A549 (cell line): ENCODE measurements around the gene PPTC7. TPM values are rescaled to one million over a fixed set of nuclear protein-coding genes. Genes with fewer than 3 reads are reported as not detected.
"Not testable (repeated sequence)": the region's sequence is repeated elsewhere in the genome, so short reads cannot be mapped to it uniquely, and the experiment has no call there.

ENCODE experiments used
- ATAC-seq, 2 experiments: fragments of 200-7000 bp in 1 of 2; fragments of >200 bp in 1 of 2; cut with Nextera tagmentation in 1 of 2; cut with Tn5 transposase in 1 of 2; 3 replicates each; pipeline versions ENCODE4 v1.8.0 to v1.9.1; 2018 to 2020; ENCODE audit warnings: mild to moderate bottlenecking in 1 of 2, moderate library complexity in 1 of 2
- CTCF ChIA-PET: fragments of 300-600 bp; sonication (Branson Sonifier 250); formaldehyde crosslinking; extraction: SDS; loops from one replicate; lab custom pipeline; 2021; ENCODE audit warnings: antibody characterized with exemption, inconsistent platforms; lab: Yijun Ruan, JAX
- POLR2A ChIA-PET: fragments of 350-600 bp; formaldehyde crosslinking; extraction: SDS; loops from one replicate; lab custom pipeline; 2021; ENCODE audit warnings: antibody characterized with exemption, inconsistent platforms; lab: Yijun Ruan, JAX
- DNase-seq, 2 experiments: peaks; one replicate each; pipeline versions ENCODE4 v3.0.0 to v3.0.0-alpha.2; 2011 to 2016; ENCODE audit warnings: low read depth in 1 of 2, low spot score in 1 of 2
- FAIRE-seq: peaks from 2 replicates; lab custom pipeline; 2011; peaks lifted over from hg19 to GRCh38; lab: Jason Lieb, UNC
- H3K27ac ChIP-seq, 2 experiments: fragments of >200 bp; sonication (Bioruptor Twin); formaldehyde crosslinking; 3 replicates each; pipeline ENCODE4 v1.5.1; 2016 to 2017
- H3K4me1 ChIP-seq: fragments of >200 bp; sonication (Bioruptor Twin); formaldehyde crosslinking; 3 replicates; pipeline ENCODE4 v1.6.1; 2016
- H3K4me2 ChIP-seq: fragments of >200 bp; sonication (Bioruptor Twin); formaldehyde crosslinking; 3 replicates; pipeline ENCODE4 v1.6.1; 2016
- H3K4me3 ChIP-seq: fragments of >200 bp; sonication (Bioruptor Twin); formaldehyde crosslinking; 3 replicates; pipeline ENCODE4 v1.5.1; 2016
- H3K9me3 ChIP-seq: fragments of >200 bp; sonication (Bioruptor Twin); formaldehyde crosslinking; 3 replicates; pipeline ENCODE4 v1.6.1; 2016
- CHD4 ChIP-seq: fragments of 200-600 bp; sonication (generic); IDR thresholded peaks from 2 replicates; pipeline ENCODE4 v1.6.1; 2016; ENCODE audit warnings: antibody characterized with exemption, mild to moderate bottlenecking, borderline replicate concordance
- FOSL2 ChIP-seq, 2 experiments: fragments of 450-650 bp in 1 of 2; fragments of >200 bp in 1 of 2; sonication (Bioruptor Twin) in 1 of 2; formaldehyde crosslinking; IDR thresholded peaks; 2 replicates each; pipeline versions ENCODE4 v1.5.0 to v1.6.1; 2016 to 2020; ENCODE audit warnings: mild to moderate bottlenecking in 1 of 2, moderate library complexity in 1 of 2
- GATA3 ChIP-seq: IDR thresholded peaks from 2 replicates; pipeline ENCODE4 v1.6.1; 2012; ENCODE audit warnings: borderline replicate concordance
- HDAC2 ChIP-seq: fragments of 200-600 bp; sonication (generic); IDR thresholded peaks from 2 replicates; pipeline ENCODE4 v1.6.1; 2016
- HEYL ChIP-seq: fragments of 250-450 bp; sonication (Bioruptor Pico); IDR thresholded peaks from 2 replicates; pipeline ENCODE4 v1.8.0; 2021; ENCODE audit warnings: mild to moderate bottlenecking, moderate library complexity
- HOXB13 ChIP-seq: fragments of 250-450 bp; sonication (Bioruptor Pico); IDR thresholded peaks from 2 replicates; pipeline ENCODE4 v1.5.0; 2020; ENCODE audit warnings: low read depth, mild to moderate bottlenecking, moderate library complexity
- HOXB5 ChIP-seq: fragments of 250-450 bp; sonication (Bioruptor Pico); IDR thresholded peaks from 2 replicates; pipeline ENCODE4 v1.5.0; 2020; ENCODE audit warnings: mild to moderate bottlenecking, moderate library complexity
- KDM5A ChIP-seq: fragments of 200-600 bp; sonication (generic); IDR thresholded peaks from 2 replicates; pipeline ENCODE4 v1.6.1; 2016; ENCODE audit warnings: antibody characterized with exemption, mild to moderate bottlenecking
- NFE2L2 ChIP-seq: fragments of 150-350 bp; conservative IDR thresholded peaks from 2 replicates; pipeline ENCODE4 v1.6.1; 2014; ENCODE audit warnings: low read length
- PHF8 ChIP-seq: fragments of 200-600 bp; sonication (generic); IDR thresholded peaks from 2 replicates; pipeline ENCODE4 v1.6.1; 2016; ENCODE audit warnings: low read depth, mild to moderate bottlenecking, antibody characterized with exemption, moderate library complexity, borderline replicate concordance
- RARB ChIP-seq: fragments of 250-450 bp; sonication (Bioruptor Pico); IDR thresholded peaks from 2 replicates; pipeline ENCODE4 v1.8.0; 2021; ENCODE audit warnings: mild to moderate bottlenecking, moderate library complexity
- RNF2 ChIP-seq: fragments of 200-600 bp; sonication (generic); IDR thresholded peaks from 2 replicates; pipeline ENCODE4 v1.6.1; 2016; ENCODE audit warnings: low read depth, mild to moderate bottlenecking, antibody characterized with exemption, moderate library complexity, borderline replicate concordance
- SMC3 ChIP-seq: fragments of >200 bp; sonication (Bioruptor Twin); formaldehyde crosslinking; IDR thresholded peaks from 3 replicates; pipeline ENCODE4 v1.6.1; 2018; ENCODE audit warnings: inconsistent platforms
- SREBF2 ChIP-seq: fragments of 450-650 bp; IDR thresholded peaks from 2 replicates; pipeline ENCODE4 v1.6.1; 2014; ENCODE audit warnings: mild to moderate bottlenecking, moderate library complexity
- ZNF302 ChIP-seq: fragments of 250-450 bp; sonication (Bioruptor Pico); IDR thresholded peaks from 2 replicates; pipeline ENCODE4 v1.9.0; 2021; ENCODE audit warnings: inconsistent platforms, mild to moderate bottlenecking, moderate library complexity
- WGBS: methylation state at CpG from one replicate; pipeline ENCODE4 v1.1.6; 2017; ENCODE audit errors: missing lambda C conversion rate; 5-methylcytosine and 5-hydroxymethylcytosine counted together
- polyA plus RNA-seq, 4 experiments: library from polyadenylated mRNA; depleted of rRNA in 3 of 4; stranded (reverse); fragments of >200 nt; fragmentation: RNase III in 1 of 4; extraction: RNeasy Plus Mini Kit Qiagen cat#74134 plus additional on column Dnase treatment in 1 of 4; gene quantifications; 2 replicates in 3 of 4; 3 replicates in 1 of 4; pipeline ENCODE4 v1.2.3, GENCODE V29; 2011 to 2017
- TF ChIP-seq, protein P1 (sequence below): fragments of 250-450 bp; sonication (Bioruptor Pico); IDR thresholded peaks from 2 replicates; pipeline ENCODE4 v1.5.0; 2020; ENCODE audit warnings: low read depth, mild to moderate bottlenecking, moderate library complexity
- TF ChIP-seq, protein P2 (sequence below): fragments of >200 bp; sonication (Bioruptor Twin); formaldehyde crosslinking; IDR thresholded peaks from 3 replicates; pipeline ENCODE4 v1.5.1; 2016
- TF ChIP-seq, protein P3 (sequence below): fragments of 450-650 bp; IDR thresholded peaks from 2 replicates; pipeline ENCODE4 v1.6.1; 2014; ENCODE audit warnings: antibody characterized with exemption
- TF ChIP-seq, protein P4 (sequence below): fragments of >200 bp; sonication (Bioruptor Twin); formaldehyde crosslinking; IDR thresholded peaks from 2 replicates; pipeline ENCODE4 v1.6.1; 2016
- TF ChIP-seq, protein P5 (sequence below): IDR thresholded peaks from 2 replicates; pipeline ENCODE4 v1.6.1; 2012

PPTC7 gene
- polyA plus RNA-seq, 2 of the 4 experiments (the other 2 are of a cell fraction) = 15.1 to 30.3 TPM

DNA sequence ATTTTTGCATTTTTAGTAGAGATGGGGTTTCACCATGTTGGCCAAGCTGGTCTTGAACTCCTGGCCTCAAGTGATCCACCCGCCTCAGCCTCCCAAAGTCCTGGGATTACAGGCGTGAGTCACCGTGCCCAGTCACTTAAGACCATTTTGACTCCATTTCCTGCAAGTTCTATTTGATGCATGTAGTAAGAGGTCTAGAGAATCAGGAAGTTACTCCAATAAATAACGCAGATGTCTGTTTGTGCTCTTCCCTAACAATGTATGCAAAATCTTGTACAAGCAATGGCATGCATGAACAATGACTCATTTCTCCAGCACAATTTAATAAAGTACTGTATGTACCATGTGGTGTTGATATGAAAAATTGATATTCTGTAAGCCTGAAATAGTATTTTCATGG, 37.9 kb downstream of the PPTC7 start:
- POLR2A ChIA-PET; FAIRE-seq; H3K9me3 ChIP-seq; H3K4me3 ChIP-seq; TF ChIP-seq FOSL2 (IDR thresholded peaks at IDR 0.05): not testable (repeated sequence)
- Histone ChIP-seq H3K27ac (peak overlapping the region; percentile 42 to 54; a peak in 1 of 6 replicates), H3K4me1 (peaks cover 24% of the 10 kb centered on the region), H3K4me2 (peak overlapping the region; percentile 36; the same call in 1 of the 3 replicates)
- TF ChIP-seq FOSL2 (CRISPR knock-in tag; IDR thresholded peaks at IDR 0.05) = peak; percentile 73
- peak in 1 of 2 experiments; percentile 85 for DNase-seq
- peak in 1 of 2 experiments; percentile 78; a peak in 3 of 6 replicates for ATAC-seq
- CTCF ChIA-PET = interaction anchor here (1.0 to 3.4 kb wide), 2 partner anchors 18 to 56 kb away, joined by 3 to 13 read pairs; no protein-coding TSS in a partner anchor
- WGBS = 58% methylated on average over 4 of the region's 4 CpGs

DNA sequence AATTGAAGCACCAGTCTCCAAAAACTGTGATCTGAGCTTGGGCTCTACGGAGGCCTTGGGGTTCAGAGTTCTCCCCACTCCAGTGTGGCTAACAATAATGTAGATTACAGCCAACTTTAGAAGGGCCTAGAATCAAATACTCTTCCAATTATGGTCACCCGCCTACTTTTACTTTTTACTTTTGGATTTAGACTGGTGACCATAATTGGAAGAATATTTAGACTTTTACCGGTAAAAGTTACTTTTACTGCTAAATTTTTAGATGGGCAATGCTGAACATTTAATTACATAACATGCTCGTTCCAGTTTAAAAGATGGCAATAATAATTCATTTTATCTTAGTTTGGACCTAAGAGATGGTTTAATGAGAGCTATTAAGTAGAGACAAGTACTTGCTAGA, 39.2 kb downstream of the PPTC7 start:
- 93% methylated on average over 4 of the region's 4 CpGs for WGBS
- H3K4me3 ChIP-seq = no peak overlapping the region
- ChIA-PET CTCF (interaction anchor here (0.6 to 3.4 kb wide), 4 partner anchors 13 to 930 kb away, joined by 3 to 13 read pairs (median 6); partner anchors contain the start of gene ARPC3), POLR2A (no interaction called here)
- no peak overlapping the region for H3K4me2 ChIP-seq
- no peaks in the 10 kb centered on the region for H3K9me3 ChIP-seq
- no peak for TF ChIP-seq SMC3
- TF ChIP-seq HDAC2 = no peak
- TF ChIP-seq RNF2 = no peak
- no peak for TF ChIP-seq GATA3
- TF ChIP-seq HOXB5 (CRISPR knock-in tag) = no peak
- no peak for TF ChIP-seq HEYL (CRISPR knock-in tag)
- TF ChIP-seq CHD4 = no peak
- TF ChIP-seq RARB = no peak
- TF ChIP-seq KDM5A = no peak
- TF ChIP-seq NFE2L2 = no peak
- no peak for TF ChIP-seq HOXB13 (CRISPR knock-in tag)
- no peak for TF ChIP-seq PHF8
- TF ChIP-seq, protein P1, sequence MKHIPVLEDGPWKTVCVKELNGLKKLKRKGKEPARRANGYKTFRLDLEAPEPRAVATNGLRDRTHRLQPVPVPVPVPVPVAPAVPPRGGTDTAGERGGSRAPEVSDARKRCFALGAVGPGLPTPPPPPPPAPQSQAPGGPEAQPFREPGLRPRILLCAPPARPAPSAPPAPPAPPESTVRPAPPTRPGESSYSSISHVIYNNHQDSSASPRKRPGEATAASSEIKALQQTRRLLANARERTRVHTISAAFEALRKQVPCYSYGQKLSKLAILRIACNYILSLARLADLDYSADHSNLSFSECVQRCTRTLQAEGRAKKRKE (CRISPR knock-in tag) = no peak
- TF ChIP-seq, protein P2, sequence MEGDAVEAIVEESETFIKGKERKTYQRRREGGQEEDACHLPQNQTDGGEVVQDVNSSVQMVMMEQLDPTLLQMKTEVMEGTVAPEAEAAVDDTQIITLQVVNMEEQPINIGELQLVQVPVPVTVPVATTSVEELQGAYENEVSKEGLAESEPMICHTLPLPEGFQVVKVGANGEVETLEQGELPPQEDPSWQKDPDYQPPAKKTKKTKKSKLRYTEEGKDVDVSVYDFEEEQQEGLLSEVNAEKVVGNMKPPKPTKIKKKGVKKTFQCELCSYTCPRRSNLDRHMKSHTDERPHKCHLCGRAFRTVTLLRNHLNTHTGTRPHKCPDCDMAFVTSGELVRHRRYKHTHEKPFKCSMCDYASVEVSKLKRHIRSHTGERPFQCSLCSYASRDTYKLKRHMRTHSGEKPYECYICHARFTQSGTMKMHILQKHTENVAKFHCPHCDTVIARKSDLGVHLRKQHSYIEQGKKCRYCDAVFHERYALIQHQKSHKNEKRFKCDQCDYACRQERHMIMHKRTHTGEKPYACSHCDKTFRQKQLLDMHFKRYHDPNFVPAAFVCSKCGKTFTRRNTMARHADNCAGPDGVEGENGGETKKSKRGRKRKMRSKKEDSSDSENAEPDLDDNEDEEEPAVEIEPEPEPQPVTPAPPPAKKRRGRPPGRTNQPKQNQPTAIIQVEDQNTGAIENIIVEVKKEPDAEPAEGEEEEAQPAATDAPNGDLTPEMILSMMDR = no peak
- no peak for TF ChIP-seq SREBF2
- TF ChIP-seq, protein P3, sequence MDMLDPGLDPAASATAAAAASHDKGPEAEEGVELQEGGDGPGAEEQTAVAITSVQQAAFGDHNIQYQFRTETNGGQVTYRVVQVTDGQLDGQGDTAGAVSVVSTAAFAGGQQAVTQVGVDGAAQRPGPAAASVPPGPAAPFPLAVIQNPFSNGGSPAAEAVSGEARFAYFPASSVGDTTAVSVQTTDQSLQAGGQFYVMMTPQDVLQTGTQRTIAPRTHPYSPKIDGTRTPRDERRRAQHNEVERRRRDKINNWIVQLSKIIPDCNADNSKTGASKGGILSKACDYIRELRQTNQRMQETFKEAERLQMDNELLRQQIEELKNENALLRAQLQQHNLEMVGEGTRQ = no peak
- TF ChIP-seq, protein P4, sequence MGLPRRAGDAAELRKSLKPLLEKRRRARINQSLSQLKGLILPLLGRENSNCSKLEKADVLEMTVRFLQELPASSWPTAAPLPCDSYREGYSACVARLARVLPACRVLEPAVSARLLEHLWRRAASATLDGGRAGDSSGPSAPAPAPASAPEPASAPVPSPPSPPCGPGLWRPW = no peak
- TF ChIP-seq, protein P5, sequence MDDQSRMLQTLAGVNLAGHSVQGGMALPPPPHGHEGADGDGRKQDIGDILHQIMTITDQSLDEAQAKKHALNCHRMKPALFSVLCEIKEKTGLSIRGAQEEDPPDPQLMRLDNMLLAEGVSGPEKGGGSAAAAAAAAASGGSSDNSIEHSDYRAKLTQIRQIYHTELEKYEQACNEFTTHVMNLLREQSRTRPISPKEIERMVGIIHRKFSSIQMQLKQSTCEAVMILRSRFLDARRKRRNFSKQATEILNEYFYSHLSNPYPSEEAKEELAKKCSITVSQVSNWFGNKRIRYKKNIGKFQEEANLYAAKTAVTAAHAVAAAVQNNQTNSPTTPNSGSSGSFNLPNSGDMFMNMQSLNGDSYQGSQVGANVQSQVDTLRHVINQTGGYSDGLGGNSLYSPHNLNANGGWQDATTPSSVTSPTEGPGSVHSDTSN = no peak
- no peak for TF ChIP-seq ZNF302
- peak overlapping the region in 1 of 2 experiments; percentile 34; a peak in 1 of 6 replicates for H3K27ac ChIP-seq
- DNase-seq (no peak), FAIRE-seq (no peak), ATAC-seq (no peak)
- peaks cover 24% of the 10 kb centered on the region for H3K4me1 ChIP-seq
